Posterior vena cava (tissue), 2 donors: ENCODE results near the gene PEX19. TPM values are rescaled to one million over a fixed set of nuclear protein-coding genes. Genes with fewer than 3 reads are reported as not detected.

ENCODE experiments used
- DNase-seq: peaks from one replicate; pipeline ENCODE4 v3.0.0-alpha.2; 2020; ENCODE audit warnings: low spot score
- intact Hi-C, 2 donors: fragments of 100-400 bp; cut with DNase I; formaldehyde crosslinking; loops; one replicate each; pipeline versions ENCODE4 v1.14.1 to v1.14.2; 2022 to 2023
- total RNA-seq, 2 donors: library from RNA; stranded (reverse); fragmentation: NEBNext Ultra II Directional; extraction: Animal tissue kit (Norgen Biotek cat#: 25700); gene quantifications; one replicate each; pipeline ENCODE4 v1.2.1, GENCODE V29; 2021
- donor health status: DM: yes; HTN: yes; CAD: no.
- donor health status: DM: yes; HTN: yes; CAD: no.

Gene PEX19
- total RNA-seq, 2 donors from 2014 or later: 54.0 to 60.0 TPM

- no peak for DNase-seq
- intact Hi-C loops: no loop called here
These were observed 573 bp upstream of the PEX19 start for GRCh38 chr1:160285506-160285905.

GRCh38 chr1:160284220-160284781 is 632 bp downstream of the PEX19 start:
- intact Hi-C loops: no loop called here
- DNase-seq: no peak

- DNase-seq: no peak
- intact Hi-C loops: no loop called here
These were observed 2.1 kb downstream of the PEX19 start for GRCh38 chr1:160282807-160283206.

- no peak for DNase-seq
- intact Hi-C loops: no loop called here
These were observed 6.9 kb downstream of the PEX19 start for GRCh38 chr1:160277987-160278386.

- intact Hi-C loops: no loop called here
- DNase-seq: no peak
These were observed 7.6 kb downstream of the PEX19 start for GRCh38 chr1:160277330-160277729.

- DNase-seq: no peak
- intact Hi-C loops: no loop called here
These were observed 13.9 kb downstream of the PEX19 start for GRCh38 chr1:160271025-160271424.

GRCh38 chr1:160267284-160267991 is 17.5 kb downstream of the PEX19 start:
- intact Hi-C loops: no loop called here
- no peak for DNase-seq

- intact Hi-C loops: no loop called here
These were observed 20.1 kb downstream of the PEX19 start for GRCh38 chr1:160264795-160265307.

GRCh38 chr1:160261893-160262794 is 22.8 kb downstream of the PEX19 start, which contains the start of gene DCAF8:
DCAF8 (minus strand) TSS chr1:160262549; CDS start chr1:160244008, 18,541 bp downstream.
- intact Hi-C loops: no loop called here
- peak; percentile 100 for DNase-seq

More at GRCh38 chr1:160264795-160265307, 20.1 kb downstream of the PEX19 start:
- DNase-seq: no peak

- no peak for DNase-seq
- intact Hi-C loops: no loop called here
These were observed 23.4 kb downstream of the PEX19 start for GRCh38 chr1:160261556-160261892.

- no peak for DNase-seq
- intact Hi-C loops: no loop called here
These were observed 24.2 kb downstream of the PEX19 start for GRCh38 chr1:160260406-160261382.

- no peak for DNase-seq
- intact Hi-C loops: loop anchor here (10.0 kb wide), 2 partner anchors 63 to 153 kb away; partner anchors contain the start of gene CASQ1 (in 2 of the 2)
These were observed 26.6 kb downstream of the PEX19 start for GRCh38 chr1:160258177-160258798.

- DNase-seq: no peak
- intact Hi-C loops: loop anchor here (10.0 kb wide), 2 partner anchors 63 to 153 kb away; partner anchors contain the start of gene CASQ1 (in 2 of the 2)
These were observed 27.4 kb downstream of the PEX19 start for GRCh38 chr1:160257411-160258015.

GRCh38 chr1:160256396-160257046 is 28.4 kb downstream of the PEX19 start:
- no peak for DNase-seq
- intact Hi-C loops: loop anchor here (10.0 kb wide), 2 partner anchors 62 to 152 kb away; partner anchors contain the start of gene CASQ1 (in 2 of the 2)

- intact Hi-C loops: loop anchor here (10.0 kb wide), 2 partner anchors 61 to 151 kb away; partner anchors contain the start of gene CASQ1 (in 2 of the 2)
- DNase-seq: no peak
These were observed 29.1 kb downstream of the PEX19 start for GRCh38 chr1:160255781-160256300.

GRCh38 chr1:160251687-160252526 is 33.0 kb downstream of the PEX19 start:
- DNase-seq: no peak
- intact Hi-C loops: loop anchor here (10.0 kb wide), 2 partner anchors 57 to 147 kb away; partner anchors contain the start of gene CASQ1 (in 2 of the 2)
